Measurements from ENCODE around the gene CCSER1.
"Not testable (repeated sequence)": the region's sequence is repeated elsewhere in the genome, so short reads cannot be mapped to it uniquely, and the experiment has no call there.

Gene CCSER1

GRCh38 chr4:91089178-91089577, 962.0 kb downstream of the CCSER1 start:
- DNase-seq = no peak

- no peak for DNase-seq
Observed at GRCh38 chr4:91092398-91092980, 965.3 kb downstream of the CCSER1 start.

GRCh38 chr4:91094220-91094619, 967.0 kb downstream of the CCSER1 start:
- not testable (repeated sequence) for DNase-seq

- no peak for DNase-seq
Observed at GRCh38 chr4:91099666-91100065, 972.5 kb downstream of the CCSER1 start.

- no peak for DNase-seq
Observed at GRCh38 chr4:91108751-91109150, 981.6 kb downstream of the CCSER1 start.

- no peak for DNase-seq
Observed at GRCh38 chr4:91111556-91111955, 984.4 kb downstream of the CCSER1 start.

GRCh38 chr4:91113130-91113706, 986.0 kb downstream of the CCSER1 start:
- DNase-seq = no peak

GRCh38 chr4:91114386-91114785, 987.2 kb downstream of the CCSER1 start:
- DNase-seq = no peak

- DNase-seq = no peak
Observed at GRCh38 chr4:91116861-91117260, 989.7 kb downstream of the CCSER1 start.

GRCh38 chr4:91118597-91118996, 991.4 kb downstream of the CCSER1 start:
- no peak for DNase-seq

- DNase-seq = no peak
Observed at GRCh38 chr4:91123742-91124141, 996.5 kb downstream of the CCSER1 start.

GRCh38 chr4:91127192-91127591, 1000.0 kb downstream of the CCSER1 start:
- no peak for DNase-seq

- DNase-seq = no peak
Observed at GRCh38 chr4:91127831-91128230, 1000.6 kb downstream of the CCSER1 start.

GRCh38 chr4:91128519-91128918, 1001.3 kb downstream of the CCSER1 start:
- DNase-seq = no peak

GRCh38 chr4:91147067-91147466, 1019.9 kb downstream of the CCSER1 start:
- peak; percentile 87 for DNase-seq

GRCh38 chr4:91154041-91154440, 1026.8 kb downstream of the CCSER1 start:
- DNase-seq = not testable (repeated sequence)

GRCh38 chr4:91167864-91168653, 1040.9 kb downstream of the CCSER1 start:
- DNase-seq = not testable (repeated sequence)

- no peak for DNase-seq
Observed at GRCh38 chr4:91170768-91171167, 1043.6 kb downstream of the CCSER1 start.

GRCh38 chr4:91171217-91171616, 1044.0 kb downstream of the CCSER1 start:
- DNase-seq = no peak

- DNase-seq = not testable (repeated sequence)
Observed at GRCh38 chr4:91185061-91185460, 1057.9 kb downstream of the CCSER1 start.

GRCh38 chr4:91198951-91199350, 1071.8 kb downstream of the CCSER1 start:
- DNase-seq = no peak

- no peak for DNase-seq
Observed at GRCh38 chr4:91207535-91207934, 1080.3 kb downstream of the CCSER1 start.

GRCh38 chr4:91212211-91212610, 1085.0 kb downstream of the CCSER1 start:
- no peak for DNase-seq

GRCh38 chr4:91217831-91218403, 1090.7 kb downstream of the CCSER1 start:
- not testable (repeated sequence) for DNase-seq
